Heart left ventricle (tissue), 13 donors: ENCODE data around the gene FOXL1.

Experiments
- CTCF ChIP-seq, 12 donors: fragments of 200-600 bp; sonication (generic) in 4 of 12; IDR thresholded peaks; one replicate each; pipeline versions ENCODE4 v1.5.0 to v1.8.0; 2018 to 2022; ENCODE audit warnings: antibody characterized with exemption in 12 of 12, mild to moderate bottlenecking in 5 of 12
- POLR2A ChIP-seq, 2 donors: fragments of 450-650 bp; IDR thresholded peaks; one replicate each; pipeline ENCODE4 v1.6.1; 2017; ENCODE audit warnings: antibody characterized with exemption in 2 of 2, mild to moderate bottlenecking in 2 of 2, moderate library complexity in 2 of 2
- donor health status: ischemic (EF 13 %, LVEDD 7.1; RV severe dilation, severe dysfunction).
- donor health status: DM: no; HTN: yes; CAD: no.
- donor health status: DM: no; HTN: no; CAD: no.
- donor health status: ischemic (EF 25% LVEDD 6.9; RV normal size, moderate dysfunction).
- donor health status: ischemic (EF 25% LVEDD 5.7; RV mildly dilated, moderate dysfunction).
- donor health status: ischemic (EF 35%, LVEDD 5.7; RV mildly dilated, moderate dysfunction).
- donor health status: nonischemic (EF 11% LVEDD 7.7; RV severe dilation, severe dysfunction).
- donor health status: DM: yes; HTN: yes; CAD: no.
- donor health status: PGD.
- donor health status: ischemic (EF 29% LVEDD 5.4; RV normal size, mild dysfunction).
- donor health status: nonischemic (EF 23%, LVEDD 6.1; RV moderate dilation, normal function).

GRCh38 chr16:86580791-86581170 is 2.4 kb downstream of the FOXL1 start:
- no peak for TF ChIP-seq CTCF (IDR thresholded peaks at IDR 0.05)
- TF ChIP-seq POLR2A (IDR thresholded peaks at IDR 0.05), result no peak
